ENCODE results near the gene LSG1. TPM values are rescaled to one million over a fixed set of nuclear protein-coding genes. Genes with fewer than 3 reads are reported as not detected.

LSG1 gene
- total and polyA plus RNA-seq, 2 of the 13 experiments (the other 11 are each of a cell fraction or from before 2014, with no cell fraction given) = 21.4 to 32.1 TPM

DNA sequence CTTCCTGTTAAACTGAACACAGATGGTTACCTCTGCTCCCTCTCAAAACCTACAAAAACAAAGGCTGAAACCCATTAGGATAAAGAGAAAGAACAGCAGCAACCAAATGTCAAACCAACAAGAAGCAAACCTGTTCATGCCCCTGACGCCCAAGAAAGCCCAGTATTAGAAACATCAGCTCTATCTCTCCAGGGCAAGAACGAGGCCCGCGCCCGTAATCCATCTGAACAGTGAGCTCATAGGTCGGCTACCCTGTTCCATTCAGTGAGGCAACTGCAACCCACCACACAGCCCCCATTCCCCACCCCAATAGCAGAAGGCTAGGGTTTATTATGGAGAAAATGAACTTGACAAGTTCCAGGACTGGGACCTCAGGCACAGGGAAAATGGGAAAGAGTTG is 10.0 kb downstream of the LSG1 start:
- ChIA-PET POLR2A (no interaction called here), CTCF (ENCODE audit: low intra/inter-chr PET ratio, low total read pairs) (no interaction called here)
- Histone ChIP-seq H4K20me1 (ENCODE audit: insufficient read depth, low read length) (no peaks in the 10 kb centered on the region), H3K27me3 (ENCODE audit: control insufficient read depth in 1 of 2, insufficient read depth in 2 of 2, low read length in 2 of 2) (no peaks in the 10 kb centered on the region; a peak in 1 of 5 replicates), H3K27ac (ENCODE audit: extremely low read length, insufficient read depth, low read length) (no peak overlapping the region), H3K4me3 (replicated peaks in 1 of 3; ENCODE audit: insufficient read depth in 1 of 3, low read depth in 2 of 3, low read length in 3 of 3) (no peak overlapping the region), H3K9ac (ENCODE audit: insufficient read depth, low read depth, low read length) (no peak overlapping the region), H2AFZ (ENCODE audit: low read length) (no peak overlapping the region), H3K4me1 (ENCODE audit: insufficient read depth, low read length) (no peaks in the 10 kb centered on the region), H3K4me2 (ENCODE audit: low read depth, low read length) (no peak overlapping the region), H3K79me2 (ENCODE audit: insufficient read depth, low read length) (no peaks in the 10 kb centered on the region), H3K36me3 (replicated peaks in 1 of 2; ENCODE audit: control insufficient read depth in 1 of 2, insufficient read depth in 2 of 2, low read length in 2 of 2) (peaks cover 7 to 67% of the 10 kb centered on the region in 2 experiments; a peak in 4 of 5 replicates), H3K9me3 (ENCODE audit: low read length) (no peaks in the 10 kb centered on the region)
- intact Hi-C loops (cut with micrococcal nuclease; ENCODE audit: unreplicated experiment) = no loop called here
- in situ Hi-C loops (cut with HindIII; ENCODE audit: extremely low pct_ligation_motif_present, low pct_unique_long_range_greater_than_20kb) = no loop called here
- no peak for DNase-seq (ENCODE audit: low spot score)
- no peak for TF ChIP-seq ZNF703 (CRISPR knock-in tag; IDR thresholded peaks at IDR 0.05; ENCODE audit: borderline replicate concordance)
- TF ChIP-seq ZNF562 (CRISPR knock-in tag; IDR thresholded peaks at IDR 0.05; ENCODE audit: borderline replicate concordance) = no peak
- no peak for TF ChIP-seq KLF16 (CRISPR knock-in tag; IDR thresholded peaks at IDR 0.05)
- TF ChIP-seq ZNF567 (CRISPR knock-in tag; IDR thresholded peaks at IDR 0.05; ENCODE audit: borderline replicate concordance) = no peak
- no peak for TF ChIP-seq SOX5 (CRISPR knock-in tag; IDR thresholded peaks at IDR 0.05; ENCODE audit: borderline replicate concordance)
- TF ChIP-seq, protein P1, sequence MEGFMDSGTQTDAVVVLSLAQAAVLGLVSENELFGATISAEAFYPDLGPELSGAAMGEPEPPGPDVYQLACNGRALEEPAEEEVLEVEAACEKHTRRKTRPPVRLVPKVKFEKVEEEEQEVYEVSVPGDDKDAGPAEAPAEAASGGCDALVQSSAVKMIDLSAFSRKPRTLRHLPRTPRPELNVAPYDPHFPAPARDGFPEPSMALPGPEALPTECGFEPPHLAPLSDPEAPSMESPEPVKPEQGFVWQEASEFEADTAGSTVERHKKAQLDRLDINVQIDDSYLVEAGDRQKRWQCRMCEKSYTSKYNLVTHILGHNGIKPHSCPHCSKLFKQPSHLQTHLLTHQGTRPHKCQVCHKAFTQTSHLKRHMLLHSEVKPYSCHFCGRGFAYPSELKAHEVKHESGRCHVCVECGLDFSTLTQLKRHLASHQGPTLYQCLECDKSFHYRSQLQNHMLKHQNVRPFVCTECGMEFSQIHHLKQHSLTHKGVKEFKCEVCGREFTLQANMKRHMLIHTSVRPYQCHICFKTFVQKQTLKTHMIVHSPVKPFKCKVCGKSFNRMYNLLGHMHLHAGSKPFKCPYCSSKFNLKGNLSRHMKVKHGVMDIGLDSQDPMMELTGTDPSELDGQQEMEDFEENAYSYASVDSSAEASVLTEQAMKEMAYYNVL (CRISPR knock-in tag; IDR thresholded peaks at IDR 0.05; ENCODE audit: borderline replicate concordance) = no peak
- TF ChIP-seq ZNF501 (CRISPR knock-in tag; IDR thresholded peaks at IDR 0.05) = no peak
- no peak for TF ChIP-seq RFXANK (CRISPR knock-in tag; IDR thresholded peaks at IDR 0.05)
- TF ChIP-seq NR3C1 (CRISPR knock-in tag; IDR thresholded peaks at IDR 0.05) = no peak
- TF ChIP-seq ZNF160 (CRISPR knock-in tag; IDR thresholded peaks at IDR 0.05) = no peak
- TF ChIP-seq GATAD1 (CRISPR knock-in tag; IDR thresholded peaks at IDR 0.05) = no peak
- TF ChIP-seq EZH2 (conservative IDR thresholded peaks at IDR 0.05; ENCODE audit: low read depth, low read length) = no peak
- TF ChIP-seq ZNF17 (CRISPR knock-in tag; IDR thresholded peaks at IDR 0.05) = no peak
- TF ChIP-seq KAT8 (CRISPR knock-in tag; IDR thresholded peaks at IDR 0.05) = no peak
- TF ChIP-seq CCDC6 (CRISPR knock-in tag; IDR thresholded peaks at IDR 0.05) = no peak
- TF ChIP-seq, protein P2, sequence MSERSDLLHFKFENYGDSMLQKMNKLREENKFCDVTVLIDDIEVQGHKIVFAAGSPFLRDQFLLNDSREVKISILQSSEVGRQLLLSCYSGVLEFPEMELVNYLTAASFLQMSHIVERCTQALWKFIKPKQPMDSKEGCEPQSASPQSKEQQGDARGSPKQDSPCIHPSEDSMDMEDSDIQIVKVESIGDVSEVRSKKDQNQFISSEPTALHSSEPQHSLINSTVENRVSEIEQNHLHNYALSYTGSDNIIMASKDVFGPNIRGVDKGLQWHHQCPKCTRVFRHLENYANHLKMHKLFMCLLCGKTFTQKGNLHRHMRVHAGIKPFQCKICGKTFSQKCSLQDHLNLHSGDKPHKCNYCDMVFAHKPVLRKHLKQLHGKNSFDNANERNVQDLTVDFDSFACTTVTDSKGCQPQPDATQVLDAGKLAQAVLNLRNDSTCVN (CRISPR knock-in tag; IDR thresholded peaks at IDR 0.05; ENCODE audit: borderline replicate concordance) = no peak
- TF ChIP-seq, protein P3, sequence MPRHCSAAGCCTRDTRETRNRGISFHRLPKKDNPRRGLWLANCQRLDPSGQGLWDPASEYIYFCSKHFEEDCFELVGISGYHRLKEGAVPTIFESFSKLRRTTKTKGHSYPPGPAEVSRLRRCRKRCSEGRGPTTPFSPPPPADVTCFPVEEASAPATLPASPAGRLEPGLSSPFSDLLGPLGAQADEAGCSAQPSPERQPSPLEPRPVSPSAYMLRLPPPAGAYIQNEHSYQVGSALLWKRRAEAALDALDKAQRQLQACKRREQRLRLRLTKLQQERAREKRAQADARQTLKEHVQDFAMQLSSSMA (CRISPR knock-in tag; IDR thresholded peaks at IDR 0.05) = no peak
- TF ChIP-seq, protein P4, sequence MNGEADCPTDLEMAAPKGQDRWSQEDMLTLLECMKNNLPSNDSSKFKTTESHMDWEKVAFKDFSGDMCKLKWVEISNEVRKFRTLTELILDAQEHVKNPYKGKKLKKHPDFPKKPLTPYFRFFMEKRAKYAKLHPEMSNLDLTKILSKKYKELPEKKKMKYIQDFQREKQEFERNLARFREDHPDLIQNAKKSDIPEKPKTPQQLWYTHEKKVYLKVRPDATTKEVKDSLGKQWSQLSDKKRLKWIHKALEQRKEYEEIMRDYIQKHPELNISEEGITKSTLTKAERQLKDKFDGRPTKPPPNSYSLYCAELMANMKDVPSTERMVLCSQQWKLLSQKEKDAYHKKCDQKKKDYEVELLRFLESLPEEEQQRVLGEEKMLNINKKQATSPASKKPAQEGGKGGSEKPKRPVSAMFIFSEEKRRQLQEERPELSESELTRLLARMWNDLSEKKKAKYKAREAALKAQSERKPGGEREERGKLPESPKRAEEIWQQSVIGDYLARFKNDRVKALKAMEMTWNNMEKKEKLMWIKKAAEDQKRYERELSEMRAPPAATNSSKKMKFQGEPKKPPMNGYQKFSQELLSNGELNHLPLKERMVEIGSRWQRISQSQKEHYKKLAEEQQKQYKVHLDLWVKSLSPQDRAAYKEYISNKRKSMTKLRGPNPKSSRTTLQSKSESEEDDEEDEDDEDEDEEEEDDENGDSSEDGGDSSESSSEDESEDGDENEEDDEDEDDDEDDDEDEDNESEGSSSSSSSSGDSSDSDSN (CRISPR knock-in tag; IDR thresholded peaks at IDR 0.05) = no peak
- no peak for FAIRE-seq
- WGBS (ENCODE audit: low lambda C conversion rate) = 83% methylated on average over 6 of the region's 6 CpGs
- no peak for ATAC-seq
- no TSS peak for BruUV-seq (replicated peaks)

Measured in HepG2 (cell line).